Activated T-helper 17 cell treated with anti-CD3 and anti-CD28 coated beads, Interleukin-2, amount 50 U/mL, for 72 hours (primary cell): ENCODE results near the gene SLC40A1. TPM values are rescaled to one million over a fixed set of nuclear protein-coding genes. Genes with fewer than 3 reads are reported as not detected.

Source experiments
- ATAC-seq: fragments of 150-1000 bp; cut with Tn5 transposase; replicated peaks from 2 replicates; pipeline ENCODE4 v1.10.0; 2021; ENCODE audit warnings: mild to moderate bottlenecking, moderate library complexity
- H3K27ac Mint-ChIP-seq: one replicate; pipeline ENCODE4 v1.8.0; 2022; ENCODE audit warnings: mixed read lengths
- H3K27me3 Mint-ChIP-seq: one replicate; pipeline ENCODE4 v1.8.0; 2022; ENCODE audit warnings: mixed read lengths
- H3K36me3 Mint-ChIP-seq: one replicate; pipeline ENCODE4 v1.8.0; 2022; ENCODE audit warnings: low read depth, mild to moderate bottlenecking, mixed read lengths
- H3K4me1 Mint-ChIP-seq: one replicate; pipeline ENCODE4 v1.8.0; 2022; ENCODE audit warnings: mixed read lengths
- H3K4me3 Mint-ChIP-seq: one replicate; pipeline ENCODE4 v1.8.0; 2022; ENCODE audit warnings: mild to moderate bottlenecking, mixed read lengths
- H3K9me3 Mint-ChIP-seq: one replicate; pipeline ENCODE4 v1.8.0; 2022; ENCODE audit warnings: mixed read lengths
- total RNA-seq, 2 donors: library from RNA; stranded (reverse); gene quantifications; one replicate each; pipeline ENCODE4 v1.2.3, GENCODE V29; 2022

SLC40A1 gene
- total RNA-seq, 2 donors from 2014 or later: 1.1 to 4.1 TPM

- Mint-ChIP-seq H3K27me3 (peaks cover 10% of the 10 kb centered on the region), H3K4me3 (no peak overlapping the region), H3K36me3 (no peaks in the 10 kb centered on the region), H3K4me1 (no peaks in the 10 kb centered on the region), H3K9me3 (no peaks in the 10 kb centered on the region), H3K27ac (no peak overlapping the region)
- ATAC-seq: no peak
These were observed 36.1 kb downstream of the SLC40A1 start for GRCh38 chr2:189544318-189545042.

DNA sequence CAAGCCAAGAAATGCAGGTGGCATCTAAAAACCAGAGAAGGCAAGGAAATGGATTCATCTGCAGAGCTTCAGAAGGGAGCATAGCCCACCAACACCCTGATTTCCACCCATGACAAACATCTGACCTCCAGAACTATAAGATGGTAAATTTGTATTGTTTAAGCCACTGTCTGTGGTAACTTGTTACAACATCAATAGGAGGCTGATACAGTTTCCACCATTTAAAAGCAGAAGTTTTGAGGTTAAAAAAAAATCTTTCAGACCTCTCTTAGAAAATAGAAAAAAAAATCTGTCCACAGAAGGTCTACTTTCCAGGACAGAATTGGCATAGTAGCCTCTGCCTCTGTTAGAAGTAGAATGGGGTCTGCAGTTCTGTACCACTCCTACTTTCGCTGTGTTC, 37.2 kb downstream of the SLC40A1 start:
- Mint-ChIP-seq H3K4me3 (no peak overlapping the region), H3K27me3 (peaks cover 10% of the 10 kb centered on the region), H3K4me1 (no peaks in the 10 kb centered on the region), H3K9me3 (no peaks in the 10 kb centered on the region), H3K36me3 (no peaks in the 10 kb centered on the region), H3K27ac (no peak overlapping the region)
- ATAC-seq: no peak

GRCh38 chr2:189542145-189542882, 38.3 kb downstream of the SLC40A1 start:
- H3K4me3 Mint-ChIP-seq: no peak overlapping the region

DNA sequence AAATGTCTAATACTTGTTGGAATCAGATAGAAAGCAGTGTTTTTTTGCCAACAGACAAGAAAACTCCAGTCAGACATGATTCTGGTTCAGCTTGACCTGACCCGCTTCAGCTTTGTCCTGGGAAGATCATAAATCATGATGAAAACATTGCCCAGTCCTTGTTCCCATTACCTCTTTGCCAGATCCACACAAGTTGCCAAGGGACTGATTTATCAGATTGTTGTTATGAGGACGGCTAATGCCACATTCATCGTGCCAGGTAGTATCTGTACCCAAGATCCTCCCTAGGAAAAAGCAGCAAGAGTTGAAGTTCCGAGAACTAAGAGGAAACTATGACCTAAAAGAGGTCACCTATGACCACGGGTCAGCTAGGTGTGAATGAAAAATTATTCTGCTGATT, 39.0 kb downstream of the SLC40A1 start:
- Mint-ChIP-seq H3K4me1 (no peaks in the 10 kb centered on the region), H3K27me3 (peaks cover 10% of the 10 kb centered on the region), H3K36me3 (no peaks in the 10 kb centered on the region), H3K9me3 (no peaks in the 10 kb centered on the region), H3K4me3 (no peak overlapping the region), H3K27ac (no peak overlapping the region)
- ATAC-seq: no peak

More at GRCh38 chr2:189542145-189542882, 38.3 kb downstream of the SLC40A1 start:
- Mint-ChIP-seq H3K36me3 (no peaks in the 10 kb centered on the region), H3K4me1 (no peaks in the 10 kb centered on the region), H3K9me3 (no peaks in the 10 kb centered on the region), H3K27me3 (peaks cover 10% of the 10 kb centered on the region), H3K27ac (no peak overlapping the region)
- ATAC-seq: no peak

GRCh38 chr2:189540551-189540950, 40.0 kb downstream of the SLC40A1 start:
- Mint-ChIP-seq H3K27ac (no peak overlapping the region), H3K9me3 (no peaks in the 10 kb centered on the region), H3K36me3 (no peaks in the 10 kb centered on the region), H3K27me3 (peaks cover 6% of the 10 kb centered on the region), H3K4me3 (no peak overlapping the region), H3K4me1 (no peaks in the 10 kb centered on the region)
- ATAC-seq: no peak

DNA sequence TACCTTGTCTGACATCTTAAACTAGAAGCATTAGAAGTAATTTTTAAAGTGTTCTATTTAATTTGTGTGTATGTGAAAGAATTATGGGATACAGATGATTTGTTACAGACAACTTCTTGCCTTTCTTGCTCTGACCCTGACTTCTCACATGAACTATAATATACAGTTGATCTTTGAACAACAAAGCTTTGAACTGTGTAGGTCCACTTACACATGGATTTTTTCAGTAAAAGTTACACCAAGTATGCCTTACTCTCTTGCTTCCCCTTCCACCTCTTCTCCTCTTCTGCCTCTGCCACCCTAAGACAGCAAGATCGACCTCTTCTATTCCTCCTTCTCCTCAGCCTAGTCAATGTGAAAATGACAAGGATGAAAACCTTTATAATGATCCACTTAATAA, 42.2 kb downstream of the SLC40A1 start:
- H3K27me3 Mint-ChIP-seq: peaks cover 4% of the 10 kb centered on the region
- no peaks in the 10 kb centered on the region for H3K36me3 Mint-ChIP-seq
- ATAC-seq: no peak
- no peaks in the 10 kb centered on the region for H3K4me1 Mint-ChIP-seq
- no peak overlapping the region for H3K27ac Mint-ChIP-seq
- no peaks in the 10 kb centered on the region for H3K9me3 Mint-ChIP-seq
- H3K4me3 Mint-ChIP-seq: no peak overlapping the region

DNA sequence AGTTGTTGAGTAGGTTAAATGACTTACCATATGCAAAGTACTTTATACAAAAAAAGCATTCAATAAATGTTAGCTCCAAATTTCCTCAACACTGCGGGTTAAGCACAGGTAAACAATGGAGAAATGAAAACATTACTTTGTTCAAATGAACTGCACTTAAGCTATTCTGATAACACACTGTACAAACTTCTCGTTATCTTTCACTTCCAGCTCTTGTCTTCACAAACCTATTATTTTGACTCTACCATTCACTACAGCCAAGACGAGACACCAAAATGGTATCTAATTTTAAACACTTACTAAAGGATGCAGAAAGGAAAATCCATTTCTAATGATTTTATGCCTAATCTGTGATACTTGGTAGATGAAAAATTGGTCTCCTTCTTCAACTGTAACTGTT, 43.8 kb downstream of the SLC40A1 start:
- Mint-ChIP-seq H3K4me3 (no peak overlapping the region), H3K27me3 (peaks cover 4% of the 10 kb centered on the region), H3K27ac (no peak overlapping the region), H3K4me1 (no peaks in the 10 kb centered on the region), H3K36me3 (no peaks in the 10 kb centered on the region), H3K9me3 (no peaks in the 10 kb centered on the region)
- no peak for ATAC-seq

GRCh38 chr2:189534854-189535832, 45.4 kb downstream of the SLC40A1 start:
- H3K27ac Mint-ChIP-seq: no peak overlapping the region
- H3K4me3 Mint-ChIP-seq: no peak overlapping the region
- H3K36me3 Mint-ChIP-seq: no peaks in the 10 kb centered on the region
- H3K27me3 Mint-ChIP-seq: peaks cover 11% of the 10 kb centered on the region
- no peaks in the 10 kb centered on the region for H3K4me1 Mint-ChIP-seq
- ATAC-seq: no peak
- H3K9me3 Mint-ChIP-seq: no peaks in the 10 kb centered on the region

- Mint-ChIP-seq H3K27ac (no peak overlapping the region), H3K36me3 (no peaks in the 10 kb centered on the region), H3K9me3 (no peaks in the 10 kb centered on the region), H3K4me1 (no peaks in the 10 kb centered on the region), H3K27me3 (peaks cover 11% of the 10 kb centered on the region), H3K4me3 (no peak overlapping the region)
- no peak for ATAC-seq
These were observed 47.1 kb downstream of the SLC40A1 start for GRCh38 chr2:189533288-189534035.

DNA sequence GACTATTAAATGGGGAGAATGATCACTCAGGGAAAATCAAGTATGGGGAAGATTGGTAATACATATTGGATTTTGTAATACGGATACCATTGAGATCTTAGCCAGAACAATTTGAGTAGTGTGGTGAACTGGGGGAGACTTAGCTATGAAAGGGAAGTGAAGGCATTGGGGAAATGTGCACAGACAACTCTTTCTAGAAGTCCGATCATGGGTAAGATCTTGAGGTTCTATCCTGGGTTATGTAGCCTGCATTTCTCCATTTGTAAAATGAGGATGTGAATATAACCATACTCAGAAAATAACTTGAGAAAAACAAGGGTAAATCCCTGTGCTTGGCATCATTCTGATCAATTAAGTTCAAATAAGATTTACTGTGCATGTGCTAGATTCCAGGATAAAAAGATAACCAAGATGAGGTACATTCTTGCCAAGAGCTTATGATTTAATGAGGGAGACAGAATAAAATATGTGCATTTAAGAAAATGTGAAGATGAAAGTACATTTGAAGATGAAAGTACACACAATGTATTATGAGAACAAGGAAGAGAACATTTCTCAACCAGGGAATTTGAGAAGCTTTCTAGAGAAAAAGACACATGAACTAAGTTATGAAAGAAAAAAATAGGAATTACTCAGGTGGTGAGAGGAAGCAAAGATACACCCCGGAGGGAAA, 49.5 kb downstream of the SLC40A1 start:
- Mint-ChIP-seq H3K36me3 (no peaks in the 10 kb centered on the region), H3K9me3 (no peaks in the 10 kb centered on the region), H3K4me1 (no peaks in the 10 kb centered on the region), H3K27ac (no peak overlapping the region), H3K27me3 (peaks cover 8% of the 10 kb centered on the region), H3K4me3 (no peak overlapping the region)
- ATAC-seq: no peak

- Mint-ChIP-seq H3K4me3 (no peak overlapping the region), H3K36me3 (no peaks in the 10 kb centered on the region)
These were observed 52.0 kb downstream of the SLC40A1 start for GRCh38 chr2:189528617-189529016.

DNA sequence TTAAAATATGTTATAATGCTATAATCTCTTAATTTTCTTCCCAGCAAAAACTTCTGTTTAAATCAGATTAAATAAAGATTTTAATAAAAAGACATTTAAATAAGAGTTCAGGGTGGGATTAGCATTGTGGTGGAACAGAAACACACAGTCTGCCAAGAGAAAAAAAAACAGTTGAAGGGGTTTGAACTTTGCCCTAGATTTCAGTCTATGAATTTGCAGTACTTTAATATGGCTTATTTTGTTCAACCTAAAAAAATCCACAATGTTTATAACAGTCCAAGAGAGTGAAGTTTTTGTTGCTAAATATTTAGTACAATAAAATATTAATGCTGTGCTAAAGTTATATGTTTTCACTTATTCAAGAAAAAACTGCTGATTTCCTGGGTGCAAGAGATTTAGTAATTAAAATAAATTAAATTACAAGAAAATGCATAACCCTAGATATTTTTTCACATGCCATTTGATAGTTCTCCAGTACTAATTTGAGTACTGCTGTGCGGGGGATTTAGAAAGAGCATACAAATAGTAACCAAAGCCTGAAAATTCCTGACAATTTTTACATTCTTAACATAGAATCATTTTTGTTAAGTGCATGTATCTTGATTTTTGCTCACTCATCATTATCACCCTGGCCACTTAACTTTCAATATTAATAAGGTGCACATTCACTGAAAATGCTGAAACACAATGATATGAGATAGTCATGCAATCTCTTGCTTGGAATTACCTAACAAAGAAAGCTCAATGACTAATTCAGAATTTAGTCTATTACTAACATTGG, 52.6 kb downstream of the SLC40A1 start:
- Mint-ChIP-seq H3K27ac (no peak overlapping the region), H3K4me3 (no peak overlapping the region), H3K27me3 (peaks cover 7% of the 10 kb centered on the region), H3K9me3 (no peaks in the 10 kb centered on the region), H3K36me3 (no peaks in the 10 kb centered on the region), H3K4me1 (no peaks in the 10 kb centered on the region)
- no peak for ATAC-seq

More at GRCh38 chr2:189528617-189529016, 52.0 kb downstream of the SLC40A1 start:
- no peaks in the 10 kb centered on the region for H3K4me1 Mint-ChIP-seq
- no peaks in the 10 kb centered on the region for H3K9me3 Mint-ChIP-seq
- H3K27ac Mint-ChIP-seq: no peak overlapping the region
- ATAC-seq: no peak
- H3K27me3 Mint-ChIP-seq: peaks cover 7% of the 10 kb centered on the region
